ENCODE results near the gene C1orf21. TPM values are rescaled to one million over a fixed set of nuclear protein-coding genes. Genes with fewer than 3 reads are reported as not detected.

The C1orf21 gene
- total and polyA plus RNA-seq, 8 donors, result 37.0 to 75.3 (median 47.3) TPM

DNA sequence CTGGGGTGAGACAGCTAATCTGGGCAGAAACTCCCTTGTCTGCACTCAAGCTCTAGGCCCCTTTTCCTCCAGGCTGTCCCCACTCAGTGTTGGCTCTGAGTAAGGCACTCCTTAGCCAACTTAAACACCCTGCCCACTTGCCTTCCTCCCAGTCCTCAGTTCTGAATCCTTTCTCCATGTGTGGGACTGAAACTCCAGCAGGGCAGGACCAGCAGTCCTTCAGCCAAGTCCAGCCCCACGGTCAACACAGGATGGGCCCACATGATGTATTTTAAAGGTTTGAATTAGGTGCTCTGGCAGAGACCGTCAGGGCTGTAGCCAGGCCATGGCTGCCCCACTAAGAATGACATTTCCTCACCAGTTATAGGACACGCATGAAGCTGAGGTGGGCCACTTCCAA lies 260.0 kb downstream of the C1orf21 start:
- no peaks in the 10 kb centered on the region for H3K27me3 ChIP-seq
- DNase-seq (no peak), ATAC-seq (no peak)
- H3K4me3 ChIP-seq, result no peak overlapping the region
- H3K27ac ChIP-seq, result no peak overlapping the region
- H3K9me3 ChIP-seq, result no peaks in the 10 kb centered on the region
- peaks cover 0 to 6% of the 10 kb centered on the region in 2 donors for H3K4me1 ChIP-seq
- TF ChIP-seq, protein P1, sequence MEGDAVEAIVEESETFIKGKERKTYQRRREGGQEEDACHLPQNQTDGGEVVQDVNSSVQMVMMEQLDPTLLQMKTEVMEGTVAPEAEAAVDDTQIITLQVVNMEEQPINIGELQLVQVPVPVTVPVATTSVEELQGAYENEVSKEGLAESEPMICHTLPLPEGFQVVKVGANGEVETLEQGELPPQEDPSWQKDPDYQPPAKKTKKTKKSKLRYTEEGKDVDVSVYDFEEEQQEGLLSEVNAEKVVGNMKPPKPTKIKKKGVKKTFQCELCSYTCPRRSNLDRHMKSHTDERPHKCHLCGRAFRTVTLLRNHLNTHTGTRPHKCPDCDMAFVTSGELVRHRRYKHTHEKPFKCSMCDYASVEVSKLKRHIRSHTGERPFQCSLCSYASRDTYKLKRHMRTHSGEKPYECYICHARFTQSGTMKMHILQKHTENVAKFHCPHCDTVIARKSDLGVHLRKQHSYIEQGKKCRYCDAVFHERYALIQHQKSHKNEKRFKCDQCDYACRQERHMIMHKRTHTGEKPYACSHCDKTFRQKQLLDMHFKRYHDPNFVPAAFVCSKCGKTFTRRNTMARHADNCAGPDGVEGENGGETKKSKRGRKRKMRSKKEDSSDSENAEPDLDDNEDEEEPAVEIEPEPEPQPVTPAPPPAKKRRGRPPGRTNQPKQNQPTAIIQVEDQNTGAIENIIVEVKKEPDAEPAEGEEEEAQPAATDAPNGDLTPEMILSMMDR (IDR thresholded peaks at IDR 0.05), result no peak
- H3K36me3 ChIP-seq, result no peaks in the 10 kb centered on the region
- intact Hi-C loops (cut with DNase I), result no loop called here

DNA sequence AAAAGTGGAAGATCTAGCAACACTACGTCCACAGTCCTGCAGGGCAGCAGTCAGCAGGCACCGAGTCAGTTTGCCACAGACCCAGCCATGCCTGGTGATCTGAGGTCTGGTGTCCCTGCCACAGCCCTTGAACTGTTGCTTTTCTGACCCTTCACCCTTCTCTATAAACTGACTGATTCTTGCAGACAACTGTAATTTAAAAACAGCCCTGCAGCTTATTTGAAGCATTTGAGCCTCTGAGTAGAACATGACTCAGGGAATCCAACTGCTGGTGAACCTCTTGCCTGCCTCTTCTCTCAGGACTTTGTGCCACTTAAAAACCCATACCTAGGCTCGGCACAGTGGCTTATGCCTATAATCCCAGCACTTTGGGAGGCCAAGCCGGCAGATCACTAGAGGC lies 260.6 kb downstream of the C1orf21 start:
- TF ChIP-seq, protein P1 (IDR thresholded peaks at IDR 0.05), result no peak
- no peaks in the 10 kb centered on the region for H3K36me3 ChIP-seq
- no peak for DNase-seq
- no peak overlapping the region for H3K27ac ChIP-seq
- ATAC-seq, result no peak
- no peaks in the 10 kb centered on the region for H3K27me3 ChIP-seq
- intact Hi-C loops (cut with DNase I), result no loop called here
- H3K4me3 ChIP-seq, result no peak overlapping the region
- H3K4me1 ChIP-seq, result peaks cover 0 to 6% of the 10 kb centered on the region in 2 donors
- H3K9me3 ChIP-seq, result no peaks in the 10 kb centered on the region

- no peak for ATAC-seq
- peaks cover 0 to 6% of the 10 kb centered on the region in 2 donors for H3K4me1 ChIP-seq
- no peak for DNase-seq
- no peaks in the 10 kb centered on the region for H3K27me3 ChIP-seq
- TF ChIP-seq, protein P1 (IDR thresholded peaks at IDR 0.05), result no peak
- H3K9me3 ChIP-seq, result no peaks in the 10 kb centered on the region
- intact Hi-C loops (cut with DNase I), result no loop called here
- no peak overlapping the region for H3K4me3 ChIP-seq
- H3K36me3 ChIP-seq, result no peaks in the 10 kb centered on the region
- no peak overlapping the region for H3K27ac ChIP-seq
Observed at GRCh38 chr1:184648160-184648855, 261.5 kb downstream of the C1orf21 start.

DNA sequence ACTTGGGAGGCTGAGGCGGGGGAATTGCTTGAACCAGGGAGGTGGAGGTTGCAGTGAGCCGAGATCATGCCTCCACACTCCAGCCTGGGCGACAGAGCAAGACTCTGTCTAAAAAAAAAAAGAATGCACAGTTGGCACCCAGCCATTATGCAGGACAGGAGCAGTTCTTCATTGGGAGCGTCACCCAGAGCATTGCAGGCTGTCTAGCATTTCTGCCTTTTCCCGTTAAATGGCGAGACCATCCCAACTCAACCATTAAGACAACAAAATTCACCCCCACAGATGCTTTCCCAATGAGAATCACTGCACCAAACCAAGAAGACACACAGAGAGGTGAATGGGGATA lies 262.0 kb downstream of the C1orf21 start:
- Histone ChIP-seq H3K4me1 (peaks cover 0 to 6% of the 10 kb centered on the region in 2 donors), H3K27me3 (no peaks in the 10 kb centered on the region), H3K36me3 (no peaks in the 10 kb centered on the region), H3K9me3 (no peaks in the 10 kb centered on the region), H3K27ac (no peak overlapping the region), H3K4me3 (no peak overlapping the region)
- ATAC-seq (no peak), DNase-seq (no peak)
- TF ChIP-seq, protein P1 (IDR thresholded peaks at IDR 0.05), result no peak
- intact Hi-C loops (cut with DNase I), result no loop called here

DNA sequence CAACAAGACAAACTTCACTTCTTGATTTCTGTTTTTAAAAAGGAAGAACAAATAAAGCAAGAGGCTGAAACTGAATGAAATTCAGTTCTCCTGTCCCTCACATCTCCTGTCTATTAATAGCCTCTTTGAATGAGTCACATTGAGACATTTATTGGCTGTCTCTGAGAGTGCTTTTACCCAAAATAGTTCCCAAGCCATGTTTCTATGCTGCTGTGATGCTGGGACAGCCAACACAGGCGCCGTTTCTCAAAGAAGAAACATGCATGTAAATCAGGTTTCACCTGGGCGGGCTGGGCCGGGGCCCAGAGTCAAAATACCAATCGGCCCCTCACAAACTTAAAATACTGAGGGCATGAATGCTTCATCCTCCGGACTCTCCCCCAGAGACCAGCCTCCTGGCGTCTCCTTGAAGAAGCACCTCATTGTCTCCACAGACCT lies 262.6 kb downstream of the C1orf21 start:
- H3K4me3 ChIP-seq, result no peak overlapping the region
- no peaks in the 10 kb centered on the region for H3K9me3 ChIP-seq
- peak; percentile 42 for ATAC-seq
- DNase-seq, result no peak
- no peaks in the 10 kb centered on the region for H3K27me3 ChIP-seq
- intact Hi-C loops (cut with DNase I), result no loop called here
- H3K36me3 ChIP-seq, result no peaks in the 10 kb centered on the region
- H3K27ac ChIP-seq, result no peak overlapping the region
- peaks cover 0 to 6% of the 10 kb centered on the region in 2 donors for H3K4me1 ChIP-seq
- TF ChIP-seq, protein P1 (IDR thresholded peaks at IDR 0.05), result no peak

Measured in left lung (tissue), 10 donors.